Measurements from ENCODE around the gene WDHD1. TPM values are rescaled to one million over a fixed set of nuclear protein-coding genes. Genes with fewer than 3 reads are reported as not detected.
A peak's percentile ranks its signal among the peaks of the same experiment; 100 is the strongest.

WDHD1 gene
- total RNA-seq, 2 experiments from 2014 or later: 33.5 to 60.3 TPM

DNA sequence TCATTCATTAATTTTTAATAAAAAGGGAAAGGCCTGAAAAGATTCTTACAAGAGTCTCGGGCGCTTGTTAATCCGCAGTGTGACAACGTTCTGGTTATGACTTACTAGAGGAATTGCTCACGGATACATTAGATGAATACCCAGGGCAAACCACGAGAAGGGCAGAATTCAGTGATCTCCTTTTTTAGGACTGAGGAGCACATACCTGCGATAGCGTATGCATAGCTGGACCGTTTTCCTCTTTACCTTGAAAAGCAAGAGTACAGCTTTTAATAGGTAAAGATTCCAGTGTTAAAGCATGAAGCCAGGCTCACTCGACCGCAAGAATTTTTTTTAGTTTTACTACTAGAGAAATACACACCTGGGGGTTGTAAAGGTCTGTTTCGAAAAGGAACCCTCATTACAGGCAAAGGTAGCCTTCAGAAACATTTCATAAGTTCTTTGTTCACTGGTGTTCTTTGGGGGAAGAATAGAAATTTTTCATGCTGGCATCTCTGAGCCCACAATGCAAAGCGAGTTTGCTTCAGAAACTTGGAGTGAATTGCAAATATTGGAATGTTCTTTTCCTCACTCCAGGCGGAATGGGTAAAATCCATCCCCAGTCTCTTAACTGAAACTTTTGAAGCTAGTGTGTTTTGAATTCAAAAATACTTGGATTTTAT, 25.5 kb upstream of the WDHD1 start:
- Histone ChIP-seq H4K20me1 (ENCODE audit: insufficient read depth, low read length) (peaks cover 27% of the 10 kb centered on the region), H3K4me3 (ENCODE audit: low read depth, low read length, poor library complexity, severe bottlenecking) (peak overlapping the region; percentile 95), H3K9me2 (ENCODE audit: insufficient read depth, low read length) (no peaks in the 10 kb centered on the region), H3K27ac (ENCODE audit: low read depth, low read length, poor library complexity, severe bottlenecking) (peak overlapping the region; percentile 81), H3K36me3 (ENCODE audit: insufficient read depth, low read length) (peaks cover 48% of the 10 kb centered on the region), H2AFZ (ENCODE audit: low read length) (peak overlapping the region; percentile 96; the same call in 1 of the 2 replicates), H3K4me1 (ENCODE audit: insufficient read depth, low read length, poor library complexity, severe bottlenecking) (peaks cover 20% of the 10 kb centered on the region), H3K4me2 (ENCODE audit: low read length) (peak overlapping the region; percentile 87), H3K9me3 (ENCODE audit: low read length) (no peaks in the 10 kb centered on the region), H3K79me2 (ENCODE audit: insufficient read depth, low read depth, low read length) (peaks cover 59% of the 10 kb centered on the region)
- intact Hi-C loops (cut with micrococcal nuclease; ENCODE audit: unreplicated experiment): loop anchor here (10.0 kb wide), 1 partner anchor 222 kb away; the partner anchor contains the start of gene FBXO34
- TSS peak; percentile 61 for BruUV-seq (replicated peaks)
- no peak for TF ChIP-seq EZH2phosphoT487 (IDR thresholded peaks at IDR 0.05; ENCODE audit: borderline replicate concordance, low read depth, low read length)
- no peak for DNase-seq (ENCODE audit: low spot score)
- ChIA-PET CTCF (ENCODE audit: unreplicated experiment) (interaction anchor here (1.0 kb wide), 1 partner anchor 26 kb away, joined by 3 read pairs; no protein-coding TSS in a partner anchor), POLR2A (interaction anchor here (0.5 to 2.5 kb wide), 9 partner anchors 13 to 140 kb away, joined by 3 to 12 read pairs (median 3); partner anchors contain the start of genes DLGAP5, SOCS4 and WDHD1)

DNA sequence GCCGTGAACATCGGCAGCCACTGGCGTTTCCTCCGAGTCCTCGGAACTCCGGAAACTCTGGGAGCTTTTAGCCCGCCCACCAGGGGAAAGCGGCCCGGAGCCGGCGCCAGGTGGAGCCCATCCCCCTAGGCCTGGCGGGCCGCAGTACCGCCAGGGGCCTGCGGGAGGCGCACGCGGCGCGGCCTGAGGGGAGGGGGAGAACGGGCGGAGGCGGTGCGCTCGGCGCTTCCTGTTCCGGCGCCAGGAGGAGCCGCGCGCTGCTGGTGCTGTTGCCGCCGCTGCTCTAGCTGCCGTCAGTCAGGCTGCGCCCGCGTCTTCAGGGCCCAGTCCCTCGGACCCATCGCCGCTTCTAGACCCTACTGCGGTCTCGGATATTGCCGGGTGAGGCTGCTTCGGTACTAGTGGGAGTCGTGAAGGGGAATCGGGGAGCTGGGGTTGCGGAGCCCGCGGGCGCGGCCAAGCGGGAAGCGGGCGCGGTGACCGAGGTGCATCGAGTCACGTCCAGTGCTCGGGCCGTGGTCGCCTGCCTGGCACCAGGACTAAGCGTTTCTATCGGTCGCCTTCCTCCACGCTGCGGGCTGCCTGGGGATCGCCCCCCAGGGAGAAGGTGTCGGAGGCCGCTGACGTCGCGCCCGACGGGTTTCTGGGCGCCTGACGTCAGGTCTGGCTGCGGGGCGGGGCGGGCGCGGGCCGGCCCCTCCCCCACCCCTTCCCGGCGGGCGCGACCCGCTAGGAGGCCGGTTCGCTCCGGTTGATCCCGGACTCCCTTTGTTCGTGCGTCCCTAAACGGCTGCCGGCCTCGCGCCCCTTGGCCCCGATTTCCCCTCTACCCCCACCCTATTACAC, 24.7 kb upstream of the WDHD1 start, which contains the start of gene MAPK1IP1L:
TSS of gene MAPK1IP1L (plus strand) at position 225 of the 846 bp plus-strand sequence. CDS start 10,037 bp downstream, outside the sequence.
- Histone ChIP-seq H3K4me2 (ENCODE audit: low read length) (peak within 1 kb of the TSS; percentile 87), H3K9me2 (ENCODE audit: insufficient read depth, low read length) (no peaks in the 10 kb centered on the region), H3K79me2 (ENCODE audit: insufficient read depth, low read depth, low read length) (peaks cover 51% of the 10 kb centered on the region), H4K20me1 (ENCODE audit: insufficient read depth, low read length) (peaks cover 27% of the 10 kb centered on the region), H3K9me3 (ENCODE audit: low read length) (no peaks in the 10 kb centered on the region), H3K4me3 (ENCODE audit: low read depth, low read length, poor library complexity, severe bottlenecking) (peak within 1 kb of the TSS; percentile 95), H3K27ac (ENCODE audit: low read depth, low read length, poor library complexity, severe bottlenecking) (peak within 1 kb of the TSS; percentile 81), H3K36me3 (ENCODE audit: insufficient read depth, low read length) (peaks cover 40% of the 10 kb centered on the region), H3K4me1 (ENCODE audit: insufficient read depth, low read length, poor library complexity, severe bottlenecking) (peaks cover 20% of the 10 kb centered on the region), H2AFZ (ENCODE audit: low read length) (peak within 1 kb of the TSS; percentile 96)
- TF ChIP-seq EZH2phosphoT487 (IDR thresholded peaks at IDR 0.05; ENCODE audit: borderline replicate concordance, low read depth, low read length): no peak
- TF ChIP-seq, protein P1, sequence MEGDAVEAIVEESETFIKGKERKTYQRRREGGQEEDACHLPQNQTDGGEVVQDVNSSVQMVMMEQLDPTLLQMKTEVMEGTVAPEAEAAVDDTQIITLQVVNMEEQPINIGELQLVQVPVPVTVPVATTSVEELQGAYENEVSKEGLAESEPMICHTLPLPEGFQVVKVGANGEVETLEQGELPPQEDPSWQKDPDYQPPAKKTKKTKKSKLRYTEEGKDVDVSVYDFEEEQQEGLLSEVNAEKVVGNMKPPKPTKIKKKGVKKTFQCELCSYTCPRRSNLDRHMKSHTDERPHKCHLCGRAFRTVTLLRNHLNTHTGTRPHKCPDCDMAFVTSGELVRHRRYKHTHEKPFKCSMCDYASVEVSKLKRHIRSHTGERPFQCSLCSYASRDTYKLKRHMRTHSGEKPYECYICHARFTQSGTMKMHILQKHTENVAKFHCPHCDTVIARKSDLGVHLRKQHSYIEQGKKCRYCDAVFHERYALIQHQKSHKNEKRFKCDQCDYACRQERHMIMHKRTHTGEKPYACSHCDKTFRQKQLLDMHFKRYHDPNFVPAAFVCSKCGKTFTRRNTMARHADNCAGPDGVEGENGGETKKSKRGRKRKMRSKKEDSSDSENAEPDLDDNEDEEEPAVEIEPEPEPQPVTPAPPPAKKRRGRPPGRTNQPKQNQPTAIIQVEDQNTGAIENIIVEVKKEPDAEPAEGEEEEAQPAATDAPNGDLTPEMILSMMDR (conservative IDR thresholded peaks at IDR 0.05; ENCODE audit: low read length): peak; percentile 87
- peak; percentile 92 for DNase-seq (ENCODE audit: low spot score)
- BruUV-seq (replicated peaks): no TSS peak
- CTCF ChIA-PET (ENCODE audit: unreplicated experiment): interaction anchor here (1.0 to 1.5 kb wide), 2 partner anchors 25 to 51 kb away, joined by 3 to 6 read pairs; no protein-coding TSS in a partner anchor
- intact Hi-C loops (cut with micrococcal nuclease; ENCODE audit: unreplicated experiment): loop anchor here (1.0 to 10.0 kb wide), 2 partner anchors 24 to 223 kb away; partner anchors contain the start of genes FBXO34, SOCS4 and WDHD1
- POLR2A ChIA-PET: interaction anchor here (0.7 to 2.5 kb wide), 12 partner anchors 9 to 139 kb away, joined by 3 to 15 read pairs (median 4); partner anchors contain the start of genes DLGAP5, SOCS4 and WDHD1

DNA sequence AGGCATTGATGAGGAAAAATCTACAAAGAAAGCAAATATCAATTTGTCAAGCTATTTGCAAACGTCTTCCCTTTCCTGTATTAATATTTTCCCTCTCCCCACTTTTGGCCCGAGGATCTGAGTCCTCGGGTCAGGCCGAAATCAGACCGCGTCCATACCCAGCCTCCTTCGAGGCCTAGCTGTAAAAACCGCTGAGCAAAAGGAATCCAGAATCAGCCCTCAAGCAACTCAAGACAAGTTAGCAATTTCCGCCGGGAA, 24.2 kb upstream of the WDHD1 start:
- peaks cover 20% of the 10 kb centered on the region for H3K4me1 ChIP-seq (ENCODE audit: insufficient read depth, low read length, poor library complexity, severe bottlenecking)
- intact Hi-C loops (cut with micrococcal nuclease; ENCODE audit: unreplicated experiment): loop anchor here (1.0 to 10.0 kb wide), 2 partner anchors 24 to 224 kb away; partner anchors contain the start of genes FBXO34, SOCS4 and WDHD1
- peak overlapping the region; percentile 96 for H2AFZ ChIP-seq (ENCODE audit: low read length)
- H4K20me1 ChIP-seq (ENCODE audit: insufficient read depth, low read length): peaks cover 25% of the 10 kb centered on the region
- no peak for DNase-seq (ENCODE audit: low spot score)
- ChIA-PET POLR2A (interaction anchor here (0.7 to 2.5 kb wide), 11 partner anchors 8 to 140 kb away, joined by 3 to 15 read pairs (median 4); partner anchors contain the start of genes DLGAP5, SOCS4 and WDHD1), CTCF (ENCODE audit: unreplicated experiment) (interaction anchor here (1.0 to 1.5 kb wide), 2 partner anchors 25 to 52 kb away, joined by 3 to 6 read pairs; no protein-coding TSS in a partner anchor)
- peaks cover 45% of the 10 kb centered on the region for H3K79me2 ChIP-seq (ENCODE audit: insufficient read depth, low read depth, low read length)
- H3K36me3 ChIP-seq (ENCODE audit: insufficient read depth, low read length): peaks cover 36% of the 10 kb centered on the region
- TSS peak; percentile 91 for BruUV-seq (replicated peaks)
- H3K4me3 ChIP-seq (ENCODE audit: low read depth, low read length, poor library complexity, severe bottlenecking): peak overlapping the region; percentile 95
- no peaks in the 10 kb centered on the region for H3K9me3 ChIP-seq (ENCODE audit: low read length)
- H3K9me2 ChIP-seq (ENCODE audit: insufficient read depth, low read length): no peaks in the 10 kb centered on the region
- H3K27ac ChIP-seq (ENCODE audit: low read depth, low read length, poor library complexity, severe bottlenecking): peak overlapping the region; percentile 81
- TF ChIP-seq EZH2phosphoT487 (IDR thresholded peaks at IDR 0.05; ENCODE audit: borderline replicate concordance, low read depth, low read length): no peak
- TF ChIP-seq, protein P1 (conservative IDR thresholded peaks at IDR 0.05; ENCODE audit: low read length): no peak
- peak overlapping the region; percentile 71 for H3K4me2 ChIP-seq (ENCODE audit: low read length)
